Ecto neural progenitor cell (in vitro differentiated cells): ENCODE results near the gene NDNF.
A peak's percentile ranks its signal among the peaks of the same experiment; 100 is the strongest.

ENCODE experiments used
- DNase-seq: peaks from one replicate; pipeline ENCODE4 v3.0.0-alpha.2; 2018; ENCODE audit warnings: low spot score

NDNF gene, protein sequence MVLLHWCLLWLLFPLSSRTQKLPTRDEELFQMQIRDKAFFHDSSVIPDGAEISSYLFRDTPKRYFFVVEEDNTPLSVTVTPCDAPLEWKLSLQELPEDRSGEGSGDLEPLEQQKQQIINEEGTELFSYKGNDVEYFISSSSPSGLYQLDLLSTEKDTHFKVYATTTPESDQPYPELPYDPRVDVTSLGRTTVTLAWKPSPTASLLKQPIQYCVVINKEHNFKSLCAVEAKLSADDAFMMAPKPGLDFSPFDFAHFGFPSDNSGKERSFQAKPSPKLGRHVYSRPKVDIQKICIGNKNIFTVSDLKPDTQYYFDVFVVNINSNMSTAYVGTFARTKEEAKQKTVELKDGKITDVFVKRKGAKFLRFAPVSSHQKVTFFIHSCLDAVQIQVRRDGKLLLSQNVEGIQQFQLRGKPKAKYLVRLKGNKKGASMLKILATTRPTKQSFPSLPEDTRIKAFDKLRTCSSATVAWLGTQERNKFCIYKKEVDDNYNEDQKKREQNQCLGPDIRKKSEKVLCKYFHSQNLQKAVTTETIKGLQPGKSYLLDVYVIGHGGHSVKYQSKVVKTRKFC

GRCh38 chr4:121072224-121073003, at the start of gene NDNF:
Gene NDNF (minus strand): TSS chr4:121072535. CDS start chr4:121045837, 26,698 bp downstream.
- DNase-seq, result peak; percentile 77

DNA sequence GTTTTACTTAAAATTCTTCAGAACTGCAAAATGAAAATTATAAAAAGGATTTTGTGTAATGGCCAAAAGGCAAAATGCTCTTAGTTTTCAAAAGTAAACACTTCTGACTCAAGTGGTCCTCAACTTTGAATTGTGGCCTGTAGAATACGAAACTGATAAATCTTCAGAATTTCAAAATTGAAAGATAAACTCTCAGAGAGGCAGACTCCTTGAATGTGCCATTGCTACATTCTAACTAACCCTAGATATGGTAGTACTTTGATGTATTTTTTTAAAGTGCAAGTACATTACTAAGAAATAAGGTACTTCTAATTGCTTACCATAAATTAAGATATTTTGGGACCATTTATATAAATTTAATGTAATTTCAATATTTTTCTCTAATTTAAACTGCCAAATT, 47.4 kb upstream of the NDNF start:
- DNase-seq, result no peak

DNA sequence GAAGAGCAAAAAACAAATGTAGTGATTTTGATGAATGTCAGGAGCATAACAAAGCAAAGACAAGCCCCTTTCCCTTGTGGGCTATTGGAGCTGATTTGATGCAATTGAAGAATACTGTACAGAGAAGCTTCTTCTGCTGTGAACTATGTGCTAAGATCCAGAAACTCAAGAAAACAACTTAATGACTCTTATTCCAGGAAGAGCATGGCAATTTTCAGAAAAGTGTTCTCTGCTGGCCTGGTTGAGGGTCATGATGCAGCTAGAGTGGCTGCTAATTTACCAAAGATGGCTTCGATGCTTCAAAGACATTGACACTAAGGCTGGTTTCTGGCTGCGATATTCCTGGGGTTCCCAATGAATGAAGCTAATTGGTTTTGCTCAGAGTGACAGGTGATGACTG, 46.0 kb upstream of the NDNF start:
- DNase-seq, result no peak

- no peak for DNase-seq
Measured at GRCh38 chr4:121114756-121115155, 42.4 kb upstream of the NDNF start.

- DNase-seq, result no peak
Measured at GRCh38 chr4:121112530-121112929, 40.2 kb upstream of the NDNF start.

DNA sequence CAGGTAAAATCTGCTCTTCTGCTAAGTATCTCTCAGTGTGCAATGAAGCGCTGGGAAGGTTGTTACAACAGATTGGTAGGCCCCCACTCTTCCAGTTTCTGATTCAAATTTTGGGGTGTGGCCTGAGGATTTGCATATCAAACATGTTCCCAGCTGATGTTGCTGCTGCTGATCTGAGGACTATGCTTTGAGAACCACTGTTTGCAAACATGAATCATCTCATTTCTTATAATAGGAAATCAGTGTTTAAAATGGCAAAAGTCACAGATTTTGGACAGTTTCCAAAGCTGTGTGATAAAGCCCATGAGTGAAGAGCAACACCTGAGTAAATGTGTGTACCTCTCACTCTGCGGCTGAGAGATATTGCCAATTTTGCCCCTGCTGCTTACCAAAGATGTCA, 36.2 kb upstream of the NDNF start:
- DNase-seq, result no peak

DNA sequence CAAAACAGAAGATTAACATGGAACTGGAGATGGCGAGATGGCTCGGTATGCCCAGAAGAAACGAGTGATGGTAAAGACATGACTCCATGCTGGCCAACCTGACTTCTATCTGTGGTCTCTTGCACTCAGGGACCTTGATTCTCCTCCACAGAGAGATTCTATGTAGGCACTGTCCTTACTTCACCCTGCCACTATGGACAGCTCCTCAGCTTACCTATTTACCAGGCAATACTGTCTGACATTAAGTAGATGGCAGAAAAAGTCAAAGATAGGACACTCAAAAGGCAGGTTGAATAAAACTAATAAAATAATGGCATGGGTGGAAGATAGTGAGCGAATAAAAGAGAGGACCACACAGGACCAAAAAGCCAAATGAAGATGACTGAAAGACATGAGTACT, 35.2 kb upstream of the NDNF start:
- DNase-seq, result no peak

- DNase-seq, result no peak
Measured at GRCh38 chr4:121100093-121100775, 27.9 kb upstream of the NDNF start.

GRCh38 chr4:121098266-121098665, 25.9 kb upstream of the NDNF start:
- no peak for DNase-seq

DNA sequence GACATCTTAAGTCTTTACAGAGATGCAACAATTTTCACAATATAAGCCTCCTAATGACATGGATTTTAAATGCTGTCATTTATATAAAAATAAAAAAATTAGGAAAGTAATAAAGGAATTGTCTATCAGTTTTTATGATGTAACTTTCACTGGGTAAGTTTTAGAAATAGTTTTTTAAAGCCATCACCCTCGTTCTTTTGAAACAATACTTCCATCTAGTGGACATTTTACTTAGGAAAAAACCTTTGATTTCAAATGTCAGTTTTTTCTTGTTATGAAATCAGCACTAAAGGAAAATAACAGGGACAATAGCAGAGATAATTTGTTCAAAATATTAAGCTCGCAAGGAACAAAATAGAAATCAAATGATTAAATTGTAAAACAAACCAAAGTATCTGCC, 24.3 kb upstream of the NDNF start:
- no peak for DNase-seq

GRCh38 chr4:121096191-121096590, 23.9 kb upstream of the NDNF start:
- DNase-seq, result no peak

GRCh38 chr4:121094297-121094966, 22.1 kb upstream of the NDNF start:
- no peak for DNase-seq

DNA sequence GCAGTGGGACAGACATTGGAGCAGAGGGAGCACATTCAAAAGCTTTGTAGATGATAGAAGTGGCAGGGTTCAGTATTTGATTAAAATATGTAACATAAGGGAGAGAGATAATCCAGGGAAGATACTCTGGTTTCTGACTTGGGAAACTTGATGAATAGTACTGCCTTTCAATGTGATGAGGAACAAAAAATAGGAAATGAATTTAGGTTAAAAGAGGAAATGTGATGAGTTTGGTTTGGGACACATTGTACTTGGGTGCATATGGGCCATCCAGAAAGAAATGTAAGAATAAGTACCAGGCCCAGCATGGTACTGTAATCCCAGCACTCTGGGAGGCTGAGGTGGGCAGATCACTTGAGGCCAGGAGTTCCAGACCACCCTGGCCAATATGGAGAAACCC, 20.9 kb upstream of the NDNF start:
- DNase-seq, result no peak

- DNase-seq, result no peak
Measured at GRCh38 chr4:121091941-121092340, 19.6 kb upstream of the NDNF start.

- no peak for DNase-seq
Measured at GRCh38 chr4:121088867-121089266, 16.5 kb upstream of the NDNF start.

DNA sequence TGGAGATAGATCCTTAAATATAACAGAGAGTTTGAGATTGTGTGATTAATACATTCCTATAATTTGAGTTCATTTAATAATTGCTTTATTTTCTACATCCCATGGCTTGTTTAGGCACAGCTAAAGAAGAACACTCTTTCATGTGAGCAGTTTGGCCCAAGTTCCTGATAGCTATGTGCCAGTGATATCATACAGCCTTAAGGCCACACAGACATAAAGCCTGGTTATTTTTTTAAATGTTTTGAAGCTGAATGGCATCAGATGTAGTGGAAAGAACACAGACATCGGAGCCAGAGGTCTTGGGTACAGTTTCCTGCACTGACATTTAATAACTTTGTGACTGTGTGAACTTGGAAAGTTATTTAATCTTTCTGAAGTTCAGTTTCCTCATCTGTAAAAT, 7.0 kb upstream of the NDNF start:
- no peak for DNase-seq

- no peak for DNase-seq
Measured at GRCh38 chr4:121077496-121077895, 5.2 kb upstream of the NDNF start.

DNA sequence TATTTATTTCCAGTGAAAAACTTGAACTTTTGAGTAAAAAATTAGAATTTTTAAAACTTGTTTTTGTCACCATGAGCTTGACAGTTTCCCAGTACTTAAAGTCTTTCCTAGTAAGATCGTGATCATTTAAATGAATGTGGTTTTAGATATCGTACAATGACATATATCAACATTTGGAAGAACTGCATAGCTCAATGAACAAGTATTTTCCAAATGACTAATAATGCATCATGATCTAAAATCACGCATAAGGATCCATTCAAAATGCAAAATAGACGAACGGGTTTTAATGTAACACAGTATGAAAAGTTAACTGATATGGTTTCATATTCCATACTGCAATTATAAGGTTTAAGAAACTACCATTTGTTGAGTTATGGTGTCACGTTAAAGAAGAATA, 4.1 kb upstream of the NDNF start:
- DNase-seq, result no peak

- DNase-seq, result no peak
Measured at GRCh38 chr4:121073672-121074381, 1.5 kb upstream of the NDNF start.

DNA sequence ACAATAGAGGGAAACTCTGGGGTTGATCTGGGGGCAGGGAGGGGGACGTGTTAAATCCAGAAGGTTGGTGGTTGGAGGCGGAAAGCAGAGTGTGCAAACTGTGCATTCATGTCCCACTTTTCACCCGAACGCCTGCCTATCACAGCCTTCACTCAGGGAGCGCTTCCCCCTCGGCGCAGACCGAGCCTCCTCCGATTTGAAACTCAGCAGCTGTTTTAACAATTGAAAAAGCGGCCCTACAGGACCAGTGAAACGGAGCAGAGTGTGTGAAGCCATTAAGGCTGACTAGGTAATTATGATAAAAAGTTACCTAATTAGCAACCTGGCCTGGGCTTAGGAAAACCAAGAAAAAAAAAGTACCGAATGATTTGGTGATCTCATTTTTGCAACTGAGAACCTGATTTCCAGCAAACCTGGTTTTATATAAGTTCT, 685 bp upstream of the NDNF start:
- DNase-seq, result no peak

- no peak for DNase-seq
Measured at GRCh38 chr4:121071640-121072223, 603 bp downstream of the NDNF start.
